VCaP (cell line): Measurements from ENCODE around the gene ELK4.

Source experiments
- H3K27ac ChIP-seq: fragments of 450-650 bp; 2 replicates; pipeline ENCODE4 v1.5.1; 2017
- CTCF ChIP-seq: fragments of 450-650 bp; conservative IDR thresholded peaks from 2 replicates; pipeline ENCODE4 v1.5.1; 2017; ENCODE audit warnings: mild to moderate bottlenecking, moderate library complexity

Gene ELK4

GRCh38 chr1:205650241-205650640, 18.4 kb upstream of the ELK4 start:
- no peak for TF ChIP-seq CTCF
- peak overlapping the region; percentile 64 for H3K27ac ChIP-seq

GRCh38 chr1:205645519-205645918, 13.7 kb upstream of the ELK4 start:
- H3K27ac ChIP-seq: no peak overlapping the region; the same call in 1 of the 2 replicates
- TF ChIP-seq CTCF: no peak

- H3K27ac ChIP-seq: peak overlapping the region; percentile 27; the same call in 1 of the 2 replicates
- TF ChIP-seq CTCF: no peak
Observed at GRCh38 chr1:205642679-205643307, 11.0 kb upstream of the ELK4 start.

- TF ChIP-seq CTCF: no peak
- peak overlapping the region; percentile 98 for H3K27ac ChIP-seq
Observed at GRCh38 chr1:205639567-205639966, 7.8 kb upstream of the ELK4 start.

- peak overlapping the region; percentile 98 for H3K27ac ChIP-seq
- TF ChIP-seq CTCF: no peak
Observed at GRCh38 chr1:205637854-205638468, 6.2 kb upstream of the ELK4 start.

- H3K27ac ChIP-seq: peak overlapping the region; percentile 98
- TF ChIP-seq CTCF: no peak
Observed at GRCh38 chr1:205636732-205637131, 4.9 kb upstream of the ELK4 start.

GRCh38 chr1:205636138-205636530, 4.3 kb upstream of the ELK4 start:
- peak overlapping the region; percentile 98 for H3K27ac ChIP-seq

- no peak for TF ChIP-seq CTCF
- H3K27ac ChIP-seq: peak overlapping the region; percentile 98
Observed at GRCh38 chr1:205633421-205633976, 1.7 kb upstream of the ELK4 start.
